HEK293 (cell line): ENCODE measurements around the gene PHPT1.

Experiments
- CTCF ChIA-PET: fragments of 350-600 bp; formaldehyde crosslinking; extraction: SDS; loops from one replicate; lab custom pipeline; 2021; ENCODE audit warnings: antibody characterized with exemption; lab: Yijun Ruan, JAX
- POLR2A ChIA-PET: fragments of 300-600 bp; formaldehyde crosslinking; extraction: SDS; loops from one replicate; lab custom pipeline; 2020; ENCODE audit warnings: antibody characterized with exemption, inconsistent platforms; lab: Yijun Ruan, JAX
- H3K27ac ChIP-seq: fragments of 200-500 bp; sonication (Bioruptor generic); 2 replicates; pipeline ENCODE4 v1.5.1; 2014; ENCODE audit warnings: low read depth, low read length, control low read depth, inconsistent platforms; ENCODE audit errors: extremely low read depth
- H3K36me3 ChIP-seq, 2 experiments: fragments of 200-500 bp in 1 of 2; sonication (Bioruptor generic) in 1 of 2; 1 replicate in 1 of 2; 2 replicates in 1 of 2; pipeline ENCODE4 v1.5.1; 2014 to 2017; ENCODE audit warnings: inconsistent platforms in 2 of 2, low read length in 2 of 2; ENCODE audit not compliant: control insufficient read depth in 2 of 2, insufficient read depth in 1 of 2
- H3K4me1 ChIP-seq: fragments of 200-500 bp; sonication (Bioruptor generic); 2 replicates; pipeline ENCODE4 v1.5.1; 2014; ENCODE audit warnings: mild to moderate bottlenecking, low read length, inconsistent platforms; ENCODE audit not compliant: control insufficient read depth, insufficient read depth
- H3K4me3 ChIP-seq: 2 replicates; pipeline ENCODE4 v1.5.1; 2011; ENCODE audit warnings: low read depth, mild to moderate bottlenecking, control low read depth, low read length, moderate library complexity
- H3K9me3 ChIP-seq: fragments of 200-500 bp; sonication (Bioruptor generic); 2 replicates; pipeline ENCODE4 v1.5.1; 2014; ENCODE audit warnings: low read depth, low read length, inconsistent platforms; ENCODE audit not compliant: control insufficient read depth, insufficient read depth
- GLIS1 ChIP-seq: fragments of 450-650 bp; formaldehyde crosslinking; IDR thresholded peaks from 2 replicates; pipeline ENCODE4 v1.5.1; 2016; ENCODE audit warnings: missing biosample characterization, missing genetic modification characterization
- GLIS2 ChIP-seq: fragments of 450-650 bp; formaldehyde crosslinking; IDR thresholded peaks from 2 replicates; pipeline ENCODE4 v1.5.1; 2016; ENCODE audit warnings: missing biosample characterization, missing genetic modification characterization
- KLF10 ChIP-seq: fragments of 450-650 bp; IDR thresholded peaks from 2 replicates; pipeline ENCODE4 v1.5.1; 2018; ENCODE audit warnings: missing biosample characterization, mild to moderate bottlenecking, missing genetic modification characterization
- KLF8 ChIP-seq: fragments of 450-650 bp; formaldehyde crosslinking; IDR thresholded peaks from 2 replicates; pipeline ENCODE4 v1.5.1; 2016; ENCODE audit warnings: missing biosample characterization, missing genetic modification characterization
- ZBTB20 ChIP-seq: fragments of 450-650 bp; formaldehyde crosslinking; IDR thresholded peaks from 2 replicates; pipeline ENCODE4 v1.5.1; 2016; ENCODE audit warnings: missing biosample characterization, missing genetic modification characterization
- ZBTB8A ChIP-seq: fragments of 450-650 bp; formaldehyde crosslinking; IDR thresholded peaks from 2 replicates; pipeline ENCODE4 v1.5.1; 2016; ENCODE audit warnings: missing biosample characterization, missing genetic modification characterization
- ZEB2 ChIP-seq: fragments of 450-650 bp; formaldehyde crosslinking; IDR thresholded peaks from 2 replicates; pipeline ENCODE4 v1.5.1; 2016; ENCODE audit warnings: missing biosample characterization, missing genetic modification characterization
- ZNF112 ChIP-seq: fragments of 450-650 bp; formaldehyde crosslinking; IDR thresholded peaks from 2 replicates; pipeline ENCODE4 v1.5.0; 2017; ENCODE audit warnings: missing biosample characterization, missing genetic modification characterization
- ZNF140 ChIP-seq: fragments of 450-650 bp; formaldehyde crosslinking; IDR thresholded peaks from 2 replicates; pipeline ENCODE4 v1.5.1; 2016; ENCODE audit warnings: missing biosample characterization, missing genetic modification characterization
- ZNF239 ChIP-seq: fragments of 450-650 bp; formaldehyde crosslinking; IDR thresholded peaks from 2 replicates; pipeline ENCODE4 v1.5.1; 2016; ENCODE audit warnings: missing biosample characterization, missing genetic modification characterization
- ZNF335 ChIP-seq: fragments of 450-650 bp; formaldehyde crosslinking; conservative IDR thresholded peaks from 2 replicates; pipeline ENCODE4 v1.5.1; 2016; ENCODE audit warnings: missing biosample characterization, missing genetic modification characterization
- TF ChIP-seq, protein P1 (sequence below): fragments of 450-650 bp; formaldehyde crosslinking; IDR thresholded peaks from 2 replicates; pipeline ENCODE4 v1.5.1; 2016; ENCODE audit warnings: missing biosample characterization, missing genetic modification characterization
- TF ChIP-seq, protein P2 (sequence below): fragments of 450-650 bp; formaldehyde crosslinking; IDR thresholded peaks from 2 replicates; pipeline ENCODE4 v1.5.1; 2016; ENCODE audit warnings: missing biosample characterization, missing genetic modification characterization
- TF ChIP-seq, protein P3 (sequence below): IDR thresholded peaks from 2 replicates; pipeline ENCODE4 v1.6.1; 2011; ENCODE audit warnings: mild to moderate bottlenecking, low read depth, low read length, borderline replicate concordance
- TF ChIP-seq, protein P4 (sequence below): fragments of 450-650 bp; formaldehyde crosslinking; optimal IDR thresholded peaks from 2 replicates; pipeline ENCODE3; 2016; ENCODE audit warnings: missing biosample characterization, mild to moderate bottlenecking, missing genetic modification characterization
- TF ChIP-seq, protein P5 (sequence below): fragments of 450-650 bp; formaldehyde crosslinking; IDR thresholded peaks from 2 replicates; pipeline ENCODE4 v1.5.1; 2016; ENCODE audit warnings: missing biosample characterization, missing genetic modification characterization

PHPT1 gene

DNA sequence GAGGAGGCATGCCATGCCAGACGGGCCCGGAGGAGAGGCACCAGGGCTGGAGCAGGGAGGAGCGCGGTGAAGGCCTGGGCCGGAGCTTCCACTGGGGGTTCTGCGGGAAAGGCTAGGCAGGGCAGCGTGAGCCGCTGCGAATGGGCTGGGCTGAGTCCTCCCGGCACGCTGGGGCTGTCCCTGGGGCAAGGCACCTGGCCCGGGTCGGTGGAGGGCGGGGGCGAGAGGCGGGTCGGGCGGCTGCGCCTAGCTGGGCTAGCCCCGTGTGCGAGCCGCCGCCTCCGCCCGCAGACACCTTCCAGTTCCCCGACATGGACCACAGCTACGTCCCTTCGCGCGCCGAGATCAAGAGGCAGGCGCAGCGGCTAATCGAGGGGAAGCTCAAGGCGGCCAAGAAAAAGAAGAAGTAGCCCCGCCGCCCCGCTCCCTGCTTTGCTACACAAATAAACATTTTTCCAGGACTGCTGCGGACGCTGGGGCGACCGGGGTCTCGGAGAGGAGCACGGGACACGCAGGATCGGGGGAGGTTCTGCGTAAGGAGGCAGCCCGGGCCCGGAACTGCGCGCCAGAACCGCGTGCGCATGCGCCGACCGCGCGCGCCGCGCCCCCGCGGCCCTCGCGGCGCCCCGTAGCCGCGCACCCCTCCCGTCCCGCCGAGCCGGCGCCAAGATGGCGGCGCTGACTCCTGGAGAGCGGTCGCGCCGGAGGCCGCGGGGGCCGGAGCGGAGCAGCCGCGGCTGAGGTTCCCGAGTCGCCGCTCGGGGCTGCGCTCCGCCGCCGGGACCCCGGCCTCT is 41.7 kb upstream of the PHPT1 start, which contains the start of gene RABL6 (continued):
- TF ChIP-seq, protein P1, sequence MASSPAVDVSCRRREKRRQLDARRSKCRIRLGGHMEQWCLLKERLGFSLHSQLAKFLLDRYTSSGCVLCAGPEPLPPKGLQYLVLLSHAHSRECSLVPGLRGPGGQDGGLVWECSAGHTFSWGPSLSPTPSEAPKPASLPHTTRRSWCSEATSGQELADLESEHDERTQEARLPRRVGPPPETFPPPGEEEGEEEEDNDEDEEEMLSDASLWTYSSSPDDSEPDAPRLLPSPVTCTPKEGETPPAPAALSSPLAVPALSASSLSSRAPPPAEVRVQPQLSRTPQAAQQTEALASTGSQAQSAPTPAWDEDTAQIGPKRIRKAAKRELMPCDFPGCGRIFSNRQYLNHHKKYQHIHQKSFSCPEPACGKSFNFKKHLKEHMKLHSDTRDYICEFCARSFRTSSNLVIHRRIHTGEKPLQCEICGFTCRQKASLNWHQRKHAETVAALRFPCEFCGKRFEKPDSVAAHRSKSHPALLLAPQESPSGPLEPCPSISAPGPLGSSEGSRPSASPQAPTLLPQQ (tag by site-specific recombination), result peak; percentile 41; the same call in 1 of the 2 replicates
- no peak for TF ChIP-seq ZNF140 (tag by site-specific recombination)
- TF ChIP-seq, protein P2, sequence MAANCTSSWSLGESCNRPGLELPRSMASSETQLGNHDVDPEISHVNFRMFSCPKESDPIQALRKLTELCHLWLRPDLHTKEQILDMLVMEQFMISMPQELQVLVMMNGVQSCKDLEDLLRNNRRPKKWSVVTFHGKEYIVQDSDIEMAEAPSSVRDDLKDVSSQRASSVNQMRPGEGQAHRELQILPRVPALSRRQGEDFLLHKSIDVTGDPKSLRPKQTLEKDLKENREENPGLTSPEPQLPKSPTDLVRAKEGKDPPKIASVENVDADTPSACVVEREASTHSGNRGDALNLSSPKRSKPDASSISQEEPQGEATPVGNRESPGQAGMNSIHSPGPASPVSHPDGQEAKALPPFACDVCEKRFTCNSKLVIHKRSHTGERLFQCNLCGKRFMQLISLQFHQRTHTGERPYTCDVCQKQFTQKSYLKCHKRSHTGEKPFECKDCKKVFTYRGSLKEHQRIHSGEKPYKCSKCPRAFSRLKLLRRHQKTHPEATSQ, result no peak

DNA sequence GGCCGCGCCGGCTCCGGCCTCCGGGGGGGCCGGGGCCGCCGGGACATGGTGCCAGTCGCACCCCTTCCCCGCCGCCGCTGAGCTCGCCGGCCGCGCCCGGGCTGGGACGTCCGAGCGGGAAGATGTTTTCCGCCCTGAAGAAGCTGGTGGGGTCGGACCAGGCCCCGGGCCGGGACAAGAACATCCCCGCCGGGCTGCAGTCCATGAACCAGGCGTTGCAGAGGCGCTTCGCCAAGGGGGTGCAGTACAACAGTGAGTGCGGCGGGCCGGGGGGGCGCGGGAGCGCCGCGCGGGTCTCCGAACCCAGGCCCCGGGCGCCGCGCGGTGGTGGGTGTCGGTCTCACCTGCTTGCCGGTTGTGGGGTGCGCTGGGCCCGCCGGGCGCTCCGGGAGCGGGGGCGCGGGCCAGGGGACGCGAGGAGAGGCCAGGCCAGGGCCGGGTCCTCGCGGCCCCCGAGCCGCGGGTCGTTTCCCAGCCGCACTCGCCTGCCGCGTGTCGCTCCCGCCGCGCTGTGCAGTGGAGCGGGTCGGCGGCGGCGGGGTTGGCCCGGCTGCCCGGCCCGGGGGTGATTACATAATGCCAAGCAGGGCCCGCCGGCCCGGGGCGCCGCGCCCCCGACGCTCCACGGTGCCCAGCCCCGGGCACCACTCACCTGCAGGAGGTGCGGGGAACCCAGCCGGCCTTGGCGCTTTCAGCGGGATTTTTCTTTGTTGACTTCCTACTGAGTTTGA is 41.0 kb upstream of the PHPT1 start:
- peak overlapping the region; percentile 84 for H3K4me3 ChIP-seq
- H3K9me3 ChIP-seq, result no peaks in the 10 kb centered on the region
- peaks cover 7% of the 10 kb centered on the region; the same call in 1 of the 2 replicates for H3K4me1 ChIP-seq
- ChIA-PET POLR2A (interaction anchor here (0.6 to 4.0 kb wide), 9 partner anchors 8 to 78 kb away, joined by 3 to 22 read pairs (median 7); partner anchors contain the start of genes AJM1 and TRAF2), CTCF (interaction anchor here (0.5 to 4.0 kb wide), 11 partner anchors 12 to 466 kb away, joined by 3 to 18 read pairs (median 4); partner anchors contain the start of gene AJM1)
- peaks cover 15 to 39% of the 10 kb centered on the region in 2 experiments for H3K36me3 ChIP-seq
- TF ChIP-seq ZNF335 (tag by site-specific recombination) (peak; percentile 56; the same call in 1 of the 2 replicates), ZBTB8A (peak; percentile 87), ZNF112 (tag by site-specific recombination) (no peak), GLIS1 (tag by site-specific recombination) (peak; percentile 52; the same call in 1 of the 2 replicates), GLIS2 (tag by site-specific recombination) (peak; percentile 6; the same call in 1 of the 2 replicates), KLF8 (tag by site-specific recombination) (peak; percentile 12; the same call in 1 of the 2 replicates), KLF10 (tag by site-specific recombination) (peak; percentile 43), ZBTB20 (peak; percentile 66; the same call in 1 of the 2 replicates), ZEB2 (tag by site-specific recombination) (0 out of 2 replicates have a peak, but pooled peaks have one; percentile 16), ZNF239 (tag by site-specific recombination) (no peak)
- TF ChIP-seq, protein P3, sequence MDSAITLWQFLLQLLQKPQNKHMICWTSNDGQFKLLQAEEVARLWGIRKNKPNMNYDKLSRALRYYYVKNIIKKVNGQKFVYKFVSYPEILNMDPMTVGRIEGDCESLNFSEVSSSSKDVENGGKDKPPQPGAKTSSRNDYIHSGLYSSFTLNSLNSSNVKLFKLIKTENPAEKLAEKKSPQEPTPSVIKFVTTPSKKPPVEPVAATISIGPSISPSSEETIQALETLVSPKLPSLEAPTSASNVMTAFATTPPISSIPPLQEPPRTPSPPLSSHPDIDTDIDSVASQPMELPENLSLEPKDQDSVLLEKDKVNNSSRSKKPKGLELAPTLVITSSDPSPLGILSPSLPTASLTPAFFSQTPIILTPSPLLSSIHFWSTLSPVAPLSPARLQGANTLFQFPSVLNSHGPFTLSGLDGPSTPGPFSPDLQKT, result no peak
- TF ChIP-seq, protein P4, sequence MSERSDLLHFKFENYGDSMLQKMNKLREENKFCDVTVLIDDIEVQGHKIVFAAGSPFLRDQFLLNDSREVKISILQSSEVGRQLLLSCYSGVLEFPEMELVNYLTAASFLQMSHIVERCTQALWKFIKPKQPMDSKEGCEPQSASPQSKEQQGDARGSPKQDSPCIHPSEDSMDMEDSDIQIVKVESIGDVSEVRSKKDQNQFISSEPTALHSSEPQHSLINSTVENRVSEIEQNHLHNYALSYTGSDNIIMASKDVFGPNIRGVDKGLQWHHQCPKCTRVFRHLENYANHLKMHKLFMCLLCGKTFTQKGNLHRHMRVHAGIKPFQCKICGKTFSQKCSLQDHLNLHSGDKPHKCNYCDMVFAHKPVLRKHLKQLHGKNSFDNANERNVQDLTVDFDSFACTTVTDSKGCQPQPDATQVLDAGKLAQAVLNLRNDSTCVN (tag by site-specific recombination), result peak; percentile 68
- TF ChIP-seq, protein P5, sequence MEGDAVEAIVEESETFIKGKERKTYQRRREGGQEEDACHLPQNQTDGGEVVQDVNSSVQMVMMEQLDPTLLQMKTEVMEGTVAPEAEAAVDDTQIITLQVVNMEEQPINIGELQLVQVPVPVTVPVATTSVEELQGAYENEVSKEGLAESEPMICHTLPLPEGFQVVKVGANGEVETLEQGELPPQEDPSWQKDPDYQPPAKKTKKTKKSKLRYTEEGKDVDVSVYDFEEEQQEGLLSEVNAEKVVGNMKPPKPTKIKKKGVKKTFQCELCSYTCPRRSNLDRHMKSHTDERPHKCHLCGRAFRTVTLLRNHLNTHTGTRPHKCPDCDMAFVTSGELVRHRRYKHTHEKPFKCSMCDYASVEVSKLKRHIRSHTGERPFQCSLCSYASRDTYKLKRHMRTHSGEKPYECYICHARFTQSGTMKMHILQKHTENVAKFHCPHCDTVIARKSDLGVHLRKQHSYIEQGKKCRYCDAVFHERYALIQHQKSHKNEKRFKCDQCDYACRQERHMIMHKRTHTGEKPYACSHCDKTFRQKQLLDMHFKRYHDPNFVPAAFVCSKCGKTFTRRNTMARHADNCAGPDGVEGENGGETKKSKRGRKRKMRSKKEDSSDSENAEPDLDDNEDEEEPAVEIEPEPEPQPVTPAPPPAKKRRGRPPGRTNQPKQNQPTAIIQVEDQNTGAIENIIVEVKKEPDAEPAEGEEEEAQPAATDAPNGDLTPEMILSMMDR (tag by site-specific recombination), result peak; percentile 15; the same call in 1 of the 2 replicates
- TF ChIP-seq, all 188 proteins: peak for 10
- H3K27ac ChIP-seq, result peak overlapping the region; percentile 96
